ENCODE results near the gene ST8SIA6. TPM values are rescaled to one million over a fixed set of nuclear protein-coding genes. Genes with fewer than 3 reads are reported as not detected.
"Not testable (repeated sequence)": the region's sequence is repeated elsewhere in the genome, so short reads cannot be mapped to it uniquely, and the experiment has no call there.

The ST8SIA6 gene
- total RNA-seq, 1 donor from 2014 or later, result 0.27 TPM

DNA sequence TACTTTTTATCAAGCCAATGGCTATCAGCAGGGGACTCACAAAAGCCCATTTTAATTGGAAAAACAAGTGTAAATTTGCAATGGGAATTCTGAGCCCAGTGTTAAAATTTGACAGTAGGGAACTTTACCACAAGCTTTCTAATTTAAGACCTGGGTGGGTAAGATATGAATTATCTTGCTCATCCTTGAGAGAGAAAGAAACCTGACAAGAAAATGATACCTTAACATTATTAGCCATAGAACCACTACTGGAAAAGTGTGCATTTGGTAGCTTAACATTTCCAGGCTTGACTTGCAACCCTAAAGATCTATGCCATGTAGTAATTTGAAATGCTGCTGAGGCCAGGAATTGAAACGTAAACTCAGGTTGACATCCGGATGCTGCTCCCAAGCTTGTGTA is 2.7 kb upstream of the ST8SIA6 start:
- intact Hi-C loops (cut with micrococcal nuclease), result loop anchor here (10.0 kb wide), 1 partner anchor 52 kb away; no protein-coding TSS in a partner anchor

DNA sequence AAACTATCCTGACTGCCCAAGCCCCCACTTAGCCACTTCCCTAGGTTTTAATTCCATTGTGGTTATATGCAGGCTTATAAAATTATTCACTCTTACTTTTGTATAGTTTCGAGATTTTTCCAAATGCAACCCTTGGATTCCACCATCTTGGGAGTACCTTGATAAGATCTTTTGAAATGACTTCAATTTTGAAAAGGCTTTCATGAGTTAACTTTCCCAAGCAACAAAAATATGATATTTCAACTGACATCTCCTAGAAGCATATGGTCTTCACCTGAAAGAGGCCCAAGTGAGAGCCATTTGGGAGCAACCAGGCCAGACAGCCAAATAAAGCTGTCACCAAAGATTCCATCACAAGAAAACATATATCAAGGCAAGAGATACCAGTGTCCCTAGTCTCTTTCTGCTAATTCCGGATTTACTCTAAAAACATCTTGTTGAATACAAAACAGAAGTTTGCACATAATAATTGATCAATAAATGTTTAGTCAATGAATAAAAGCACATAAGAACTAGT is 1.7 kb upstream of the ST8SIA6 start:
- intact Hi-C loops (cut with micrococcal nuclease), result loop anchor here (10.0 kb wide), 1 partner anchor 51 kb away; no protein-coding TSS in a partner anchor

DNA sequence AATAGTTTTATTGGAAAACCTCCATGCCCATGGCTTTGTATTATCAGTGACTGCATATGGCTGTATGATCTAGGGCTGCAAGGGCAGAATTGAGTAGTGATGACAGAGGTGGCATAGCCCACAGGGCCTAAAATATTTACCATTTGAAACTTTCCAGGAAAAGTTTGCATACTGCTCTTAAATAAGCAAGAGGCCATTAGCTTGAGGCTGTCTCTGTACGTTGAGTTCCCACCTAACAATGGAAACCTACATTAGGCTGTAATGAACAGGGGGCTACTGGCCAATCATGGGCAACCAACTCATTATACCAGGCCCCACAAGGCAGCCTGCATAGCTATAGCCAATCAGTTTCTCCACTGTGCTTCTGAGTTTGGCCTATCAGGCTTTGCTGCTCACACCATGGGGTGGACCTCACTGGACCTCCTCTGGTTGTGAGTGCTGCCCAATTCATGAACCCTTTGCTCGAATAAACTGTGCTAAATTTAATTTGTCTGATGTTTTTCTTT is 673 bp upstream of the ST8SIA6 start:
- intact Hi-C loops (cut with micrococcal nuclease), result loop anchor here (10.0 kb wide), 1 partner anchor 50 kb away; no protein-coding TSS in a partner anchor

DNA sequence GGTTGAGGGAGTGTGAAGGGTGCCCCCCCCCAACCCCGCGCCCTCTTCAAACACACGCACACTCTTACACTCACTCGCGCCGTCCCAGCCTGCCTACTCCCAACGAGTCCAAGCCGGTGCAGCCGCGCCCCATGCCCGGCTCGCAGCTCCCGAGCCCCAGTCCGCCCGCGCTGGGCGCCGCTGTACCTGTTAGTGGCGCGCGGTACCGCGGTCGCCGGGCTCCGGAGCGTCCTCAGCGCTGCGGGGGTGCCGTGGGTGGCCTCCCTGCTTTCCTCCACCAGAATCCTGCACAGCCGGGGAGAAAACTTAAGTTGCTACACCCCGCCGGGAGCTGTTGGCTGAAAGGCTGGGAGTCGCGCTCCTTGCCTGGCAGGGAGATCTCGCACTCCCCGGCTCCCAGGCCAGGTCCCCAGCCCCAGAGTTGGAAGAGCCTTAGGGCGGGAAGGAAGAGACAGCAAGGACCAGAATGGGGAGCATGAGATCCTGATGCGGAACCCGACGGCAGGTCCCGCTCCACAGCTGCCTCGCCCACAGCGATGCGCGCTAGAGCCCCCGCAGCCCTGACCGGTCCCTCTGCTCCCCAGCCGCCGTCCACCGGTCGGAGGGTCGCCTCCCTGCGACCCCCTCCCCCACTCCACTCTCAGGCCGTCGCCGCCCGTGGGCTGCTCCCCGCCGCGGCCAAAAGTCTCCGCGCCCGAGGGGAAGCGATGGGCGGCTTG is 863 bp downstream of the ST8SIA6 start:
- intact Hi-C loops (cut with micrococcal nuclease), result loop anchor here (10.0 kb wide), 1 partner anchor 49 kb away; no protein-coding TSS in a partner anchor

DNA sequence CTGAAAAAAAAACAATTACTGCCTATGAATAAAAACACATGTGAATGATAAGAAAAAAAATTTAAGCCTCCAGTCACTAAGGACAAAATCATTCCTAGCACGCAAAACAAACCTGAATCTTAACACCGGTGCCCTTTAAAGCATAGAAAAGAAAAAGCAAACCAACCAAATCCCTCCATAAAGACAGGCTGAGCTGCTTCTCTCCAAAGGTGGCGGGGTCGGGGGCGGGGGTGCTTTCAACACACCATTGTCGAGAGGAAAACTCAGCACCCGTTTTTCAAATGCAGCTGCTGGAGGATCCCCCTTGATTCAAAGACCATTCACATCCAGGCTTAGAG is 1.4 kb downstream of the ST8SIA6 start:
- intact Hi-C loops (cut with micrococcal nuclease), result loop anchor here (10.0 kb wide), 1 partner anchor 48 kb away; no protein-coding TSS in a partner anchor

DNA sequence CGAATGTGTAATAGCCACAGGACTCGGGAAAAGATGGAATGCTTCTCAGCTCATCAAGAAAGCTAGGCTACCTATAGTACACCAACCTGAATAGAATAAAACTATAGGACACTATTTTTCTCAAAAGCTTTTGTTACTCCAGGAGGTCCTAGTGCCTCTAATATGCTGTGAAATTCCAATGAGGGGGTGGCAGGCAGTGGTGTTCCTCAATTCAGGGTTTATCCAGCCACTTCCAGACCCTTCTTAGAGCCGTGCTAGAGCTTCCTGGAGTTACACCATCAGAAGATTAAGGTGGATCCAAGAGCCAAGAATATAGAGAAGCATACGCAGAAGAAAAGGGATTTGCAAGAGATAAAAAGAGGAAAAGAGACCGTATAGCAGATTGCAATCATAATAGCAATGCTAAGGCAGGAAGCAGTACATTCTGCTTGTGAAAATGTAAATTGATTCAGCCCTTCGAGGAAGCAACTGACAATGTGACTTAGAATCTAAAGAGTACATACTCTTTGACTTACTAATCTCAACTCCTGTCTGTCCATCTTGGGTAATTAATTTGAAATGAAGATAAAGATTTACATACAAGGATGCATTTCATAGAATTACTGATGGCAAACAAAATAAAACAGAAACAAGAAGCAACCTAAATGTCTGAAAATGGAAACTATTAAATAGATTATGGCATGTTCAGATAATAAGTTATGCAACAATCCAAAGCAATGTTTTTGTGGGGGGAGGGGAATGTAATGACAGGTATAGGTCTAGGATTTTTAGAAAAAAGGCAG is 2.1 kb downstream of the ST8SIA6 start:
- intact Hi-C loops (cut with micrococcal nuclease), result loop anchor here (10.0 kb wide), 1 partner anchor 47 kb away; no protein-coding TSS in a partner anchor

DNA sequence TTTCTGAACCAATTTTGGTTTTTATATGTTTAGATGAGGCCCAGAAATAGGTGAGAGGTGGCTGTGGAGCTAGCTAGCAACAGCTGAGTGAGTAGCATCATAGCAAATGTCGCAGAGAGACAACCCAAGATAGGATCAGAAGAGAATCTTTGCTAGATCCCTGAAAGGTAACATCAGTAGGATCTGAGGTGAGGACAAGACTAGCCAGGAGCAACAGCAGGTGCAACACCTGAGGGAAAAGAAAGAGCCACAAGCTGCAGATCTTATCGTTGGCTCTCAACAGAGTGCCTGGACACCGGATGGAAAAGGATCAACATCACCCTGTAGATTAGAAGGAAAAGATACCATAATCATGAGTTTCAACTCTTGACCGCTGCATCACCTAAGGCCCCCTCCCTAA is 4.4 kb downstream of the ST8SIA6 start:
- intact Hi-C loops (cut with micrococcal nuclease), result loop anchor here (10.0 kb wide), 1 partner anchor 45 kb away; no protein-coding TSS in a partner anchor

DNA sequence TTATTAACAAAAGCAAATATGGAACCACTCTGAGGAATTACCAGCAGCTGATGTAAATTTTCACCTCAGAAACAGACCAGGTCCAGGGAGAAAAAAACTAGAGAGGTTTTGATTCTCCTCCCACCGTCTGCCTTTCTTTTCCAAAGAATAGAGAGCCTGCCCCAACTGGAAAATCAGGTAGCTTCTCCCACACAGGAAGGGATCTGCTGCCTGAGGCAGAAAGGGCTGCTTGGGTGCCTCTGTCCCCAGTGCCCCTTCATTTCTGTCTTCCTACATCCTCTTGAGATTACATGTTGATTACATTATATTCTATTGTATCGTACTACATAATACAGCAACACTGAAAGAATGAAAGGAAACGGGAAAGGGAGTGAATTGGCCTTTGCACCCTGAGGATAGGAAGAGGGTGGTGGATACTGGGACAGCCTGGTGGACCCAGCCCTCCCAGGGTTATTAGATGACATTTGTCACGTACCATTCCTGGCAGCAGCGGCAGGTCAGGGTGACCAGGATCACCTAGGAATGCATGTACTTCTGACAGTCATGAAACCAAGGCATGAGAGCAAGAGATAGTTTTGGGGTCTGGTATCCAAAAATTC is 8.9 kb downstream of the ST8SIA6 start:
- intact Hi-C loops (cut with micrococcal nuclease), result no loop called here

DNA sequence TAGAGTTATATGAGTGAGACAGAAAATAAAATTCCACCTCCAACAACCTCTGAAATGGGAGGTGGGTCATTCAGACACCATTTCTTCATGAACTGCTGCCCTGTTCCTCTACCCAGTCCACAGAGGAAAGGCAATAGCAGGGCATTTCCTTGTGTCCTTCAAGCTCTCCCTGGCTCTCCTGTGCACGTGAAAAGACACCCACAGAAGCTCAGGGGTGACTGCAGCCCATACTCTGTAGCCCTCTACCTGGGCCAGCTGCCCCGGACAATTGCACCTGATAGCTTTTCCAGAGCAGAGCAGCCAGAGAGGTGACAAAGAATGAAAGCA is 10.0 kb downstream of the ST8SIA6 start:
- intact Hi-C loops (cut with micrococcal nuclease), result no loop called here

DNA sequence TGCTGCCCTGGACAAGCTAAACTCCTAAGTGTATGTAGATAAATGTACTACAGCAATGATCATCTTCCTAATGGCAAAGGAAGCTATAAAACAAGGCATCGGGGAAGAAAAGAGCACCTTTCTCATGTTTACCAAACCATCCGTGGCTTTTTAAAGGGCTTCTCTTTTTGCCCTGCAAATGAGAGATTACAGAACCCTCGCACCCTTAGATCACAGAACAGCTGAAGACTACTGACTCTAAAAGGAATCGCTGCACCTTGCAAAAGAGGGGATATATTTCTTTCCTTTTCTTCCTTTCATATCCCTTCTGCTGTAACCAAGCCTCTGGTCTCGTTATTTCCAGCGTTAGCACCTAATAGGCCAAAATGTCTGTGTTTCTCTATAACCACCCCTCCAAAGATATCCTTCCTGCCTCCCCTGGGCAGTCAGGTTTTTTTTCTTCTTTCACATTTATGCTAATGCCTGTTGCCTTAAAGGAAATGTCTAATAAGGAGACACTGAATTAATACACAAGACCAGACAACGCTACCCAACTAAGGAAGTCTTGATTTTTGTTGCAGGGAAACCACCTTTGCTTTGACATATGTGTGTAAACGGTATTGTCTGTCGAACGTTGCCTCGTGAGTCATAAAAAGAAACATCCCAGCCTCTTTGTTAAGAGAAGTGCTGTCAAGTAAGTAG is 10.5 kb downstream of the ST8SIA6 start:
- intact Hi-C loops (cut with micrococcal nuclease), result no loop called here

DNA sequence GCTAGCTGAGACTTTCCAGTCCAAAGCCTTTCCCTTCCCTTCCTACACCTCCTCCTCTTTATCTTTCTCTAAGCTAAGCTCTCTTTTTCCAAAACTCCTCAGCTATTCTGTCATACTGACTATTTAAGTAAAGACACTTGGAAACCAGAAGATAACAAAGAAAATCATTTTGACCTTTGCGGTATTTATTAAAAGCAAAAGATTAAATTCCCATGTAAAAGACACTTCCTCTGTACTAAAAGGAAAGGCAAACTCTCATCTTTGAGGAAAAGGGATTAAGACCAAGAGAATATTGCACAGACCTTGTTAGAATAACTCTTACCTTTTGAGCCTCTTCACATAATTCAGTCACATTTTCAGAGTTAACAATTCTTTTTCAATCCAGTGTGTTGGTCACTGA is 15.8 kb downstream of the ST8SIA6 start:
- intact Hi-C loops (cut with micrococcal nuclease), result no loop called here

DNA sequence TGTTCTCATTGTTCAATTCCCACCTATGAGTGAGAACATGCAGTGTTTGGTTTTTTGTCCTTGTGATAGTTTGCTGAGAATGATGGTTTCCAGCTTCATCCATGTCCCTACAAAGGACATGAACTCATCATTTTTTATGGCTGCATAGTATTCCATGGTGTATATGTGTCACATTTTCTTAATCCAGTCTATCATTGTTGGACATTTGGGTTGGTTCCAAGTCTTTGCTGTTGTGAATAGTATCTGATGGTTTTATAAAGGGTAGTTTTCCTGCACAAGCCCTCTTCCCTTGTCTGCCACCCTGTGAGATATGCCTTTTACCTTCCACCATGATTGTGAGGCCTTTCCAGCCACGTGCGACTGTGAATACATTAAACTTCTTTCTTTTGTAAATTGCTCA is 17.8 kb downstream of the ST8SIA6 start:
- intact Hi-C loops (cut with micrococcal nuclease), result not testable (repeated sequence)

DNA sequence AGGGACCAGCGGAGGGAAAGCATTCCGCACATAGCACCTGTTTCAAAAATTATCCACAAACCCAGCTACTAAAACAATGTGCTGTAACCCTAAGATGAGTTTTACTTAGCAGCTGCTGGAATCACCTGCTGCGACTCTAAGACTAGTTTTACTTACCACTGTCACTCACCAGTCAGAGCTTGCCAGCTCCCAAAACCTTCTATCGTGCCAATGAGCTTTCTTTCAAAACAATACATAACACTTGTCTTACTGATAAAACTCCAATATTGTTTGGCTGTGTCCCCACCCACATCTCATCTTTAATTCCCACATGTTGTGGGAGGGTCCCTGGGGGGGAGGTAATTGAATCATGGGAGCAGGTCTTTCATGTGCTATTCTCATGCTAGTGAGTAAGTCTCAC is 18.4 kb downstream of the ST8SIA6 start:
- intact Hi-C loops (cut with micrococcal nuclease), result no loop called here

DNA sequence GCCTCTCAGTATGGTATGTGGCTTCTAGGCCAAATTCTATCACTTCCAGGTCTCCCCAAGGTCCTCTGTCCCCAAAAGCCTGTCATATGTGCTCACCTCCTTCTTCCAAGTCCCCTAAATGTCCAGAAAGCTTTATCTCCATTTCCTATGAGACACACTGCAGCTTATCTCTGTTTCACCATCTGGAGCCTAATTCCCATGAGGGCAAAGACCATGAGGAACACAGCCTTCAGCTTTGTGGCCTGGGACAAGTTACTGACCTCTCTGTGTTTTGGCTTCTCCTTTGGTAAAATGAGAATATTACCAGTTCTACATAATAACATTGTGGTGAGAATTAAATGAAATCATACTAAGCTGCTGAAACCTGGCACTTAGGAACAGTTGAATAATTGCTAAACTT is 19.2 kb downstream of the ST8SIA6 start:
- intact Hi-C loops (cut with micrococcal nuclease), result no loop called here

DNA sequence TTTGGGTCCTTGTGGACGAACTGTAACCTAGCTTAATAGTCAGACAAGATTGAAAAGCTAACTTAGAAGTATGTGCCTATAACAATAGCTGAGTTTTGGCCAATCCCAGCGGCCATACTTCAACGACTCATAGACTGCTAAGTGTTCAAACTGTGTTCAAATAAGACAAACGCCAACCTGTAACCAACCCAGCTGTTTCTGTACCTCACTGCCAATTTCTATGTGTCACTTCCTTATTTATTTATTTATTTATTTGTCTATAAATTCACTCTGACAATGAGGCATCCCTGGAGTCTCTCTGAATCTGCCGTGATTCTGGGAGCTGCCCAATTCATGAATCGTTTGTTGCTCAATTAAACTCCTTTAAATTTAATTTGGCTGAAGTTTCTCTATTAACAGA is 21.7 kb downstream of the ST8SIA6 start:
- intact Hi-C loops (cut with micrococcal nuclease), result loop anchor here (5.0 kb wide), 1 partner anchor 140 kb away; no protein-coding TSS in a partner anchor

DNA sequence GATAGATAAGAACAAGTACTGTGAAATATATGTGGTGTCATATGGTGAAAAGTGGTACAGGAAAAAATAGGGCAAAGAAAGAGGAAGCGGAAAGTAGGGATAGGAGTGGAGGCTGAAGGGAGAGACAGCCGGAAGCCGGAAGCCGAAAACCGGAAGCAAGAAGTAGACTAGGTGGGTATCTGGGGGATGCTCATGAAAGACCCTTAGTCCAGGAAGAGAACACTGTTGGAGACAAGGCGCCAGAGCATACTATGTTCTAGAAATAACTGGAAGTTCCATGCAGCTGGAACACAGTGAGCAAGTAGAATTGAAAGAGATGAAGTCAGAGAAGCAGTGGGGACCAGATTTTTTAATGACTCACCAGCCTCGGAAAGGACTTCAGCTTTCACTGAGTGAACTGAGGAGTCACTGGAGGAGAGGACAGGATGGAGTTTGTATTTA is 22.5 kb downstream of the ST8SIA6 start:
- intact Hi-C loops (cut with micrococcal nuclease), result loop anchor here (2.0 to 5.0 kb wide), 2 partner anchors 140 to 589 kb away; no protein-coding TSS in a partner anchor

DNA sequence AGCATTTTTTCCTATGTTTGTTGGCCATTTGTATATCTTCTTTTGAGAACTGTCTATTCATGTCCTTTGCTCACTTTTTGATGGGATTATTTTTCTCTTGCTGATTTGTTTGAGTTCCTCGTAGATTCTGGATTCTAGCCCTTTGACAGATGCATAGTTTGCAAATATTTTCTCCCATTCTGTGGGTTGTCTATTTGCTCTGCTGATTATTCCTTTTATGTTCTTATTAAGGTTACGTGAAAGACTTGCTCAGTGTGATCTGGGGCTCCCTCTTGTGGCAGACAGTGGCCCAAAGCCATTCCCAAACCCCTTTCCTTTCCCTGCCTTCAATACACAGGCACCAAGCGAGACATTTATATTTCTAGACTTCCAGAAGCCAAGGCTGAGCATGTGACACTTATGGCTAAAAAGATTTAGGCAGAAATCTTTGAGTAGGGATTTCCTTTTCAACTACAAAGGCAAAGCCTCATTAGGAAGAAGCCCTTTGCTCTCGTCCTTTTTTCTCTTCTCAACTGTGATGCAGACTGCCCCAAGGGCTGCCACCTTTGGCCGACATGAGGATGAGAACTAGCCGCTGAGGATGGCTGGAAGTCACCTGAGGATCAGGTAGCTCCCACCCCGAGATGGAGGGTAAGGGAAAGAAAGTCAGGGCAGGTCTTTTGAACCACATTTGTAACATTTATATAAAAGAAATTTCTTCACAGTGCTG is 23.6 kb downstream of the ST8SIA6 start:
- intact Hi-C loops (cut with micrococcal nuclease), result loop anchor here (1.0 to 5.0 kb wide), 3 partner anchors 22 to 588 kb away; no protein-coding TSS in a partner anchor

DNA sequence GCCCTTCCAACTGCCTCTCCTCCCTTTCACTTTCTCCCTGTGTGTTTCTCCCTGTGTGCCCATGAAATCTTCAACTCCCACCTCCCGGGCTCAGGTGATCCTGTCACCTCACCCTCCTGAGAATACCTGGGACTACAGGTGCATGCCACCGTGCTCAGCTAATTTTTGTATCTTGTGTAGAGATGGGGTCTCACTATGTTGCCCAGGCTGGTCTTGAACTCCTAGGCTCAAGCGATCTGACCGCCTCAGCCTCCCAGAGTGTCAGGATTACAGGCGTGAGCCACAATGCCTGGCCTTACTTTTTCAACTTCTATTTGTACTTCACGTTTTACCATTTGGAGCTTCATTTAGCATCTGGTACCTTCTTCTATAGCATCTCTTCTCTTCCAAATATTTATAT is 24.9 kb downstream of the ST8SIA6 start:
- intact Hi-C loops (cut with micrococcal nuclease), result loop anchor here (1.0 to 2.0 kb wide), 3 partner anchors 199 to 407 kb away; no protein-coding TSS in a partner anchor

DNA sequence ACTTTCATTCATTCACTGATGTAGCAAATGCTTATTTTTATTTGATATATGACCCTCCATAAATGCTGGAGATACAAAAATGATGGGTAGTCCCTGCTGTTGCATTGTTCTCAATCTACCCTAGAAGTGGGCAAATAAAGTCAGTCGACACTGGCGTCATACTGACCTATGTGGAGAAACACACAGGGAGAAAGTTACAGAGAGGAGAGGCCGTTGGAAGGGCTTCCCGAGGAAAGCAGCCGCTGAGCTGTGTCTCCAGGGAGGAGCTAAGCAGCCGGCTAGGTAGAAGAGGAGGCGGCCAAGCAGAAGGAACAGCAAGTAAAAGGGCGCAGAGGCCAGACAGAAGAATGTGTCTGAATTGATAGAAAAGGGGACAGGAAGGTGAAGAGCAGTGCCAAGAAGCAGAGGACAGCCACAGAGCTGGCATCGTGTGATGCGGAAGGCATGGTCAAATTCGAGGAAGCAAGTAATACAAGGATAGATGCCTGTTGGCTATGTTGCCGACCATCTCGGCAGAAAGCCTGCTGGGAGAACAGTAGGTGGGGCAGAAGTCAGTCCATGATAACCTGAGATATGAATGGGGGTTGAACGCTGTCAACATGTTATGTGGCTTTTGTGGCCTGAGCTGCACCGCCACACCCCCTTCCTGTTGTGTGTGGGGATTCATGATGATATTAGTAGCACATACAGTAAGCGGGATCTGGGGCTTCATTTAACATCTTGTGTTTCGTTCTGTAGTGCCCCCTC is 25.9 kb downstream of the ST8SIA6 start:
- intact Hi-C loops (cut with micrococcal nuclease), result loop anchor here (1.0 to 2.0 kb wide), 4 partner anchors 198 to 611 kb away; partner anchors contain the start of gene RSU1

All from T-helper 2 cell treated with Interferon-gamma antibody and Interleukin-4, amounts not matched to agents 100 ng/mL and 5 ng/mL, for 36 hours (primary cell).